Liver (tissue), 9 donors: ENCODE results near the gene KIF7. TPM values are rescaled to one million over a fixed set of nuclear protein-coding genes. Genes with fewer than 3 reads are reported as not detected.

Experiments
- DNase-seq: peaks from one replicate; pipeline ENCODE4 v3.0.0-alpha.2; 2017; ENCODE audit warnings: low spot score
- H3K27ac ChIP-seq, 2 donors: one replicate each; pipeline ENCODE4 v1.7.0; 2013; ENCODE audit warnings: inconsistent platforms in 2 of 2, low read length in 2 of 2, control low read depth in 1 of 2, low read depth in 1 of 2, mild to moderate bottlenecking in 1 of 2
- H3K27me3 ChIP-seq, 4 donors: one replicate each; pipeline versions ENCODE4 v1.6.1 to v1.7.0; 2013; ENCODE audit warnings: low read length in 3 of 4, inconsistent platforms in 1 of 4, mild to moderate bottlenecking in 1 of 4, moderate library complexity in 1 of 4; ENCODE audit not compliant: control insufficient read depth in 4 of 4, insufficient read depth in 4 of 4
- H3K36me3 ChIP-seq, 4 donors: one replicate each; pipeline versions ENCODE4 v1.6.1 to v1.7.0; 2013; ENCODE audit warnings: low read length in 3 of 4, mild to moderate bottlenecking in 3 of 4, low read depth in 1 of 4, moderate library complexity in 1 of 4; ENCODE audit not compliant: control insufficient read depth in 4 of 4, insufficient read depth in 3 of 4
- H3K4me1 ChIP-seq, 4 donors: one replicate each; pipeline versions ENCODE4 v1.6.1 to v1.7.0; 2013; ENCODE audit warnings: low read length in 3 of 4, mild to moderate bottlenecking in 3 of 4, moderate library complexity in 1 of 4; ENCODE audit not compliant: control insufficient read depth in 4 of 4, insufficient read depth in 4 of 4
- H3K4me3 ChIP-seq, 3 donors: one replicate each; pipeline versions ENCODE4 v1.6.1 to v1.7.0; 2013; ENCODE audit warnings: low read length in 3 of 3, control low read depth in 1 of 3, low read depth in 1 of 3, mild to moderate bottlenecking in 1 of 3
- H3K9ac ChIP-seq, 2 donors: one replicate each; pipeline ENCODE4 v1.7.0; 2013; ENCODE audit warnings: low read length in 2 of 2, mild to moderate bottlenecking in 2 of 2, moderate library complexity in 2 of 2, control low read depth in 1 of 2, low read depth in 1 of 2
- H3K9me3 ChIP-seq, 4 donors: one replicate each; pipeline versions ENCODE4 v1.6.1 to v1.7.0; 2013; ENCODE audit warnings: low read length in 3 of 4; ENCODE audit not compliant: control insufficient read depth in 4 of 4
- EGR1 ChIP-seq, 2 donors: IDR thresholded peaks; 2 replicates each; pipeline ENCODE4 v1.6.1; 2016 to 2018; ENCODE audit warnings: antibody characterized with exemption in 2 of 2, low read depth in 2 of 2
- FOXA1 ChIP-seq: IDR thresholded peaks from 2 replicates; pipeline ENCODE4 v1.6.1; 2016; ENCODE audit warnings: antibody characterized with exemption
- FOXA2 ChIP-seq: IDR thresholded peaks from 2 replicates; pipeline ENCODE4 v1.6.1; 2016; ENCODE audit warnings: antibody characterized with exemption
- HNF4A ChIP-seq, 2 donors: conservative IDR thresholded peaks; 2 replicates each; pipeline ENCODE4 v1.6.1; 2016; ENCODE audit warnings: antibody characterized with exemption in 2 of 2, mild to moderate bottlenecking in 2 of 2
- HNF4G ChIP-seq: IDR thresholded peaks from 2 replicates; pipeline ENCODE4 v1.6.1; 2016; ENCODE audit warnings: antibody characterized with exemption
- JUND ChIP-seq, 2 donors: IDR thresholded peaks; 2 replicates each; pipeline ENCODE4 v1.6.1; 2016; ENCODE audit warnings: antibody characterized with exemption in 2 of 2
- NR2F2 ChIP-seq: IDR thresholded peaks from 2 replicates; pipeline ENCODE4 v1.6.1; 2016; ENCODE audit warnings: antibody characterized with exemption
- RAD21 ChIP-seq, 2 donors: IDR thresholded peaks; 2 replicates each; pipeline ENCODE4 v1.6.1; 2016; ENCODE audit warnings: antibody characterized with exemption in 2 of 2, mild to moderate bottlenecking in 2 of 2
- SP1 ChIP-seq: IDR thresholded peaks from 2 replicates; pipeline ENCODE4 v1.6.1; 2018; ENCODE audit warnings: antibody characterized with exemption, mild to moderate bottlenecking
- TAF1 ChIP-seq: conservative IDR thresholded peaks from 2 replicates; pipeline ENCODE4 v1.6.1; 2016; ENCODE audit warnings: antibody characterized with exemption, mild to moderate bottlenecking
- YY1 ChIP-seq: IDR thresholded peaks from 2 replicates; pipeline ENCODE4 v1.6.1; 2016; ENCODE audit warnings: antibody characterized with exemption, mild to moderate bottlenecking
- WGBS: extraction: QIAGEN DNeasy Blood & Tissue Kit; methylation state at CpG from one replicate; pipeline ENCODE4 v1.1.7; 2013; 5-methylcytosine and 5-hydroxymethylcytosine counted together
- polyA plus RNA-seq, 2 donors: library from polyadenylated mRNA; stranded (reverse) in 1 of 2; unstranded in 1 of 2; fragments of 200-250 nt in 1 of 2; fragments of >200 nt in 1 of 2; fragmentation: Nextera tagmentation in 1 of 2; extraction: Ambion mirVana in 1 of 2; gene quantifications; one replicate each; pipeline versions ENCODE4 v1.2.1 to v1.2.3, GENCODE V29; 2013 to 2015
- total RNA-seq, 2 donors: library from RNA; depleted of rRNA; stranded (reverse); fragments of >200 nt; gene quantifications; one replicate each; pipeline ENCODE4 v1.2.3, GENCODE V29; 2014
- TF ChIP-seq, protein P1 (sequence below): IDR thresholded peaks from 2 replicates; pipeline ENCODE4 v1.6.1; 2016; ENCODE audit warnings: antibody characterized with exemption
- TF ChIP-seq, protein P2 (sequence below): fragments of 150-350 bp; IDR thresholded peaks from 2 replicates; pipeline ENCODE4 v1.5.1; 2017; ENCODE audit warnings: improper control_type of control experiment, low read depth, low read length; ENCODE audit not compliant: missing input control
- TF ChIP-seq, protein P3 (sequence below): IDR thresholded peaks from 2 replicates; pipeline ENCODE4 v1.6.1; 2016; ENCODE audit warnings: antibody characterized with exemption
- TF ChIP-seq, protein P4 (sequence below): IDR thresholded peaks from 2 replicates; pipeline ENCODE4 v1.6.1; 2016; ENCODE audit warnings: antibody characterized with exemption
- TF ChIP-seq, protein P5 (sequence below): IDR thresholded peaks from 2 replicates; pipeline ENCODE4 v1.6.1; 2016; ENCODE audit warnings: antibody characterized with exemption, mild to moderate bottlenecking
- donor health status: healthy.
- donor health status: healthy.
- donor health status: healthy.
- donor health status: healthy.
- donor health status: healthy.

Gene KIF7
- total and polyA plus RNA-seq, 4 donors: 0.04 to 1.3 (median 0.72) TPM

DNA sequence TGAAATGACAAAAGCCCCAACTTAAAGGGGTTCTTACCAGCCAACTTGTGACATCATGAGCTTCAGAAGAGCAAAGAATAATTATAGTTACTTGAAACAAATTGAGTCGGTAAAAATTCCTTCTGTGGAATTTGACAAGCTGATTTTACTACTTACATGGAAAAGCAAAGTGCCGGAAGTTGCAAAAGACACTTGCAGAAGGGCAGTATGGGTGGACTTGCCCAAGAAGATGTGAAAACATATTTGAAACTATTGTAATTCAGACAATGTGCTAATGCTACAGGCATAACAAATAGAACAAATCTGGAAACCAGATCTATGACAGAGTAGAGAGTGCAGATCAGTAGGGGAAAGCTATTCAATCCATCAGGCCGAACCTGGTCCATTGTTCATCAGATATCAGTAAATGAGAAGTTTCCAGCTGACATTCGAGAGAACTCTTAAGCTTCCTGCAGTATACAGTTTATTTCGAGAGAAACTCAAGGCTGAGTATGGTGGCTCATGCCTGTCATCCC lies 2.5 kb upstream of the KIF7 start:
- Histone ChIP-seq H3K9ac (no peak overlapping the region), H3K4me1 (peaks cover 0 to 10% (median 7%) of the 10 kb centered on the region in 4 donors), H3K9me3 (no peaks in the 10 kb centered on the region), H3K27ac (no peak overlapping the region), H3K4me3 (no peak overlapping the region), H3K36me3 (no peaks in the 10 kb centered on the region), H3K27me3 (no peaks in the 10 kb centered on the region)
- 90% methylated on average over 5 of the region's 5 CpGs for WGBS
- no peak for TF ChIP-seq TAF1
- TF ChIP-seq, protein P1, sequence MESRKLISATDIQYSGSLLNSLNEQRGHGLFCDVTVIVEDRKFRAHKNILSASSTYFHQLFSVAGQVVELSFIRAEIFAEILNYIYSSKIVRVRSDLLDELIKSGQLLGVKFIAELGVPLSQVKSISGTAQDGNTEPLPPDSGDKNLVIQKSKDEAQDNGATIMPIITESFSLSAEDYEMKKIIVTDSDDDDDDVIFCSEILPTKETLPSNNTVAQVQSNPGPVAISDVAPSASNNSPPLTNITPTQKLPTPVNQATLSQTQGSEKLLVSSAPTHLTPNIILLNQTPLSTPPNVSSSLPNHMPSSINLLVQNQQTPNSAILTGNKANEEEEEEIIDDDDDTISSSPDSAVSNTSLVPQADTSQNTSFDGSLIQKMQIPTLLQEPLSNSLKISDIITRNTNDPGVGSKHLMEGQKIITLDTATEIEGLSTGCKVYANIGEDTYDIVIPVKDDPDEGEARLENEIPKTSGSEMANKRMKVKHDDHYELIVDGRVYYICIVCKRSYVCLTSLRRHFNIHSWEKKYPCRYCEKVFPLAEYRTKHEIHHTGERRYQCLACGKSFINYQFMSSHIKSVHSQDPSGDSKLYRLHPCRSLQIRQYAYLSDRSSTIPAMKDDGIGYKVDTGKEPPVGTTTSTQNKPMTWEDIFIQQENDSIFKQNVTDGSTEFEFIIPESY: no peak
- no peak for TF ChIP-seq NR2F2
- TF ChIP-seq, protein P2, sequence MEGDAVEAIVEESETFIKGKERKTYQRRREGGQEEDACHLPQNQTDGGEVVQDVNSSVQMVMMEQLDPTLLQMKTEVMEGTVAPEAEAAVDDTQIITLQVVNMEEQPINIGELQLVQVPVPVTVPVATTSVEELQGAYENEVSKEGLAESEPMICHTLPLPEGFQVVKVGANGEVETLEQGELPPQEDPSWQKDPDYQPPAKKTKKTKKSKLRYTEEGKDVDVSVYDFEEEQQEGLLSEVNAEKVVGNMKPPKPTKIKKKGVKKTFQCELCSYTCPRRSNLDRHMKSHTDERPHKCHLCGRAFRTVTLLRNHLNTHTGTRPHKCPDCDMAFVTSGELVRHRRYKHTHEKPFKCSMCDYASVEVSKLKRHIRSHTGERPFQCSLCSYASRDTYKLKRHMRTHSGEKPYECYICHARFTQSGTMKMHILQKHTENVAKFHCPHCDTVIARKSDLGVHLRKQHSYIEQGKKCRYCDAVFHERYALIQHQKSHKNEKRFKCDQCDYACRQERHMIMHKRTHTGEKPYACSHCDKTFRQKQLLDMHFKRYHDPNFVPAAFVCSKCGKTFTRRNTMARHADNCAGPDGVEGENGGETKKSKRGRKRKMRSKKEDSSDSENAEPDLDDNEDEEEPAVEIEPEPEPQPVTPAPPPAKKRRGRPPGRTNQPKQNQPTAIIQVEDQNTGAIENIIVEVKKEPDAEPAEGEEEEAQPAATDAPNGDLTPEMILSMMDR: no peak
- no peak for TF ChIP-seq YY1
- no peak for TF ChIP-seq JUND (IDR thresholded peaks at IDR 0.05)
- TF ChIP-seq, protein P3, sequence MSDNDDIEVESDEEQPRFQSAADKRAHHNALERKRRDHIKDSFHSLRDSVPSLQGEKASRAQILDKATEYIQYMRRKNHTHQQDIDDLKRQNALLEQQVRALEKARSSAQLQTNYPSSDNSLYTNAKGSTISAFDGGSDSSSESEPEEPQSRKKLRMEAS: no peak
- no peak for TF ChIP-seq SP1
- TF ChIP-seq HNF4G: no peak
- TF ChIP-seq, protein P4, sequence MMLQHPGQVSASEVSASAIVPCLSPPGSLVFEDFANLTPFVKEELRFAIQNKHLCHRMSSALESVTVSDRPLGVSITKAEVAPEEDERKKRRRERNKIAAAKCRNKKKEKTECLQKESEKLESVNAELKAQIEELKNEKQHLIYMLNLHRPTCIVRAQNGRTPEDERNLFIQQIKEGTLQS: no peak
- TF ChIP-seq RAD21 (IDR thresholded peaks at IDR 0.05): no peak
- no peak for TF ChIP-seq EGR1 (IDR thresholded peaks at IDR 0.05; ENCODE audit: low read depth in 2 of 2)
- no peak for TF ChIP-seq FOXA1
- no peak for TF ChIP-seq FOXA2
- TF ChIP-seq HNF4A (conservative IDR thresholded peaks at IDR 0.05): no peak
- DNase-seq: no peak

DNA sequence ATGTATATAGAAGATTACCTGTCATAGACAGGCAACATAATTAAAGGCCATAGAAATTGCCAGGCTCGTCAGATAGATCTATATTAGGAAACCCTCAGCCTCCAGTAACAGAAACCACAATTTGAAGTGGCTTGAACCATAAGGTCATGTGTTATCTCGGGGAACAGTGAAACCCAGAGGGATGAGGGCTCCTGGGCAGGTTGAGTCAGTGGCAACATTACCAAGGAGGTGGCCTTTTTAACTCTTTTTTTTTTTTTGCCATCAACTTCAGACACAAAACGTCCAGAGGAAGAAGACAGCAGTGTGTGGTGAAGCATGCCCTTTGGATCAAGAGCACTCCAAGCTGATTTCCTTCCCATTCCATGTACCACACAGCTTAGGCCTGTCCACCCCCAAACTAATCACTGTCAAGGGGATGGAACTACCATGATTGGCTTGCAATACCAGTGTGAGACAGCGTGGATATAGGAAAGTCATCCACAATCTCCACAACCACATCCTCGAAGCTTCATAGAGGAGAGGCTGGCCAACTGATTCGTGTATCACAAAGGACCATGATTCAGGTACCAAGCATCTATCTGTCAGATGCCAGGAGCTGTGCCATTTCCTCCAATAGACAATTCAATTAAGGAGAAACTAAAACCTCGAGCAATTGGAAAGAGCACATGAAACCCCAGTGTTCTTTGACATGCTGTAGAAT lies 999 bp upstream of the KIF7 start:
- TF ChIP-seq TAF1 (no peak), NR2F2 (no peak)
- TF ChIP-seq, protein P5, sequence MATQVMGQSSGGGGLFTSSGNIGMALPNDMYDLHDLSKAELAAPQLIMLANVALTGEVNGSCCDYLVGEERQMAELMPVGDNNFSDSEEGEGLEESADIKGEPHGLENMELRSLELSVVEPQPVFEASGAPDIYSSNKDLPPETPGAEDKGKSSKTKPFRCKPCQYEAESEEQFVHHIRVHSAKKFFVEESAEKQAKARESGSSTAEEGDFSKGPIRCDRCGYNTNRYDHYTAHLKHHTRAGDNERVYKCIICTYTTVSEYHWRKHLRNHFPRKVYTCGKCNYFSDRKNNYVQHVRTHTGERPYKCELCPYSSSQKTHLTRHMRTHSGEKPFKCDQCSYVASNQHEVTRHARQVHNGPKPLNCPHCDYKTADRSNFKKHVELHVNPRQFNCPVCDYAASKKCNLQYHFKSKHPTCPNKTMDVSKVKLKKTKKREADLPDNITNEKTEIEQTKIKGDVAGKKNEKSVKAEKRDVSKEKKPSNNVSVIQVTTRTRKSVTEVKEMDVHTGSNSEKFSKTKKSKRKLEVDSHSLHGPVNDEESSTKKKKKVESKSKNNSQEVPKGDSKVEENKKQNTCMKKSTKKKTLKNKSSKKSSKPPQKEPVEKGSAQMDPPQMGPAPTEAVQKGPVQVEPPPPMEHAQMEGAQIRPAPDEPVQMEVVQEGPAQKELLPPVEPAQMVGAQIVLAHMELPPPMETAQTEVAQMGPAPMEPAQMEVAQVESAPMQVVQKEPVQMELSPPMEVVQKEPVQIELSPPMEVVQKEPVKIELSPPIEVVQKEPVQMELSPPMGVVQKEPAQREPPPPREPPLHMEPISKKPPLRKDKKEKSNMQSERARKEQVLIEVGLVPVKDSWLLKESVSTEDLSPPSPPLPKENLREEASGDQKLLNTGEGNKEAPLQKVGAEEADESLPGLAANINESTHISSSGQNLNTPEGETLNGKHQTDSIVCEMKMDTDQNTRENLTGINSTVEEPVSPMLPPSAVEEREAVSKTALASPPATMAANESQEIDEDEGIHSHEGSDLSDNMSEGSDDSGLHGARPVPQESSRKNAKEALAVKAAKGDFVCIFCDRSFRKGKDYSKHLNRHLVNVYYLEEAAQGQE: no peak

More for the DNA sequence above, 999 bp upstream of the KIF7 start:
- Histone ChIP-seq H3K4me3 (no peak overlapping the region), H3K4me1 (peaks cover 0 to 10% (median 7%) of the 10 kb centered on the region in 4 donors), H3K9me3 (no peaks in the 10 kb centered on the region), H3K9ac (no peak overlapping the region), H3K27ac (no peak overlapping the region), H3K36me3 (no peaks in the 10 kb centered on the region), H3K27me3 (no peaks in the 10 kb centered on the region)
- WGBS: 85% methylated on average over 7 of the region's 7 CpGs
- DNase-seq: no peak
